SKM-1 (cell line): ENCODE data around the gene BAZ2A.
A peak's percentile ranks its signal among the peaks of the same experiment; 100 is the strongest.
"Not testable (repeated sequence)": the region's sequence is repeated elsewhere in the genome, so short reads cannot be mapped to it uniquely, and the experiment has no call there.

Experiments
- DNase-seq: peaks from one replicate; lab custom pipeline; 2025; ENCODE audit not compliant: unreplicated experiment; lab: John Stamatoyannopoulos, UW

Gene BAZ2A

DNA sequence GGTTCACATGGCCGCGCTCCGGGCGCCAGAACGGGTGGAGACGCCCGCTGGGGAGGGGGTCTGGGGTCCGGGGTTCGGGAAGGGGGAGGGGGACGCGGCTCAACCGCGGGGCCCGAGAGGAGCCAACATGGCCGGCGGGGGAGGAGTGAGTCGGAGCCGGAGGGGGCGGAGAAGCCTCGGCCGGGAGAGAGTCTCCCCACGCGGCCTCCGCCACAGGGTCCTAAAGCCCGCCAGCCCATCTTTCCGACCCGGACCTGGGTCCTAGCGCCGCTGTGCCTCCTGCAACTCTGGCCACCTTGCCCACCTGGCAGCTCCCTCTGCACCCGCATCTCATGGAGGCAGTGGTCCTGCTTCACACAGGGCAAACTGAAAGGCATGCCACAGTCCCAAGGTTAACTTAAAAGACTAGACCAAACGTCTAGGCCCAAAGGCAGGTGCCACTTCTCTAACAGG lies at the start of gene BAZ2A:
BAZ2A (minus strand) TSS at position 147 of the 453 bp plus-strand sequence. CDS start 12,796 bp downstream, outside the sequence.
- DNase-seq: peak; percentile 14

DNA sequence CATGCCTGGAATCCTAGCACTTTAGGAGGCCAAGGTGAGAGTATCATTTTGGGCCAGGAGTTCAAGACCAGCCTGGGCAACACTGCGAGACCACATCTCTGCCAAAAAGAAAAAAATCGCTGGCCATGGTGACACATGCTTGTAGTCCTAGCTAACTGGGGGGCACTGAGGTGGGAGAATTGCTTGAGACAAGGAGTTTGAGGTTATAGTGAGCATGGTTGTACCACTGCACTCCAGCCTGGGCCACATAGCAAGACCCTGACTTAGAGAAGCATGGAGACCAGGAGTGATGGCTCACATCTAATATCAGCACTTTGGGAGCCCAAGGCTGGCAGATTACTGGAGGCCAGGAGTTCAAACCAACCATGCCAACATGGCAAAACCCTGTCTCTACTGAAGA lies 48.7 kb upstream of the BAZ2A start:
- DNase-seq: no peak

DNA sequence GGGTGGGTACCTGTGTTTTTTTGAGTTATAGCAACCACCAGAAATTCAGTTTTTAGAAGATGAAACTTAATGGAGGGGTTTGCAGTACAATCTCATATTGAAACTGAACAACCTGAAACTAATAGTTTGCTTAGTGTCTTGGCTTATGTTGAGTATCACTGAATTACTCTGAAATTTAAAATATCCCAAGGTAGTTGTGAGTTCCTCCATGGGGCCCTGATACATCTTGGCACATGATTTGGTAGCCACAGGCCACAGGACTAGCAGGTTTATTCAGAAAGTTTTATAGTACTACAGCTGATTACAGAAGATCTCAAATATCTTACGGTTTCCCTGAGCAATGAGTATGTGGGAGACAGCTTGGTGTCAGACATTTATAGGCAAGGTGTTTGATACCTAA lies 47.6 kb upstream of the BAZ2A start:
- no peak for DNase-seq

DNA sequence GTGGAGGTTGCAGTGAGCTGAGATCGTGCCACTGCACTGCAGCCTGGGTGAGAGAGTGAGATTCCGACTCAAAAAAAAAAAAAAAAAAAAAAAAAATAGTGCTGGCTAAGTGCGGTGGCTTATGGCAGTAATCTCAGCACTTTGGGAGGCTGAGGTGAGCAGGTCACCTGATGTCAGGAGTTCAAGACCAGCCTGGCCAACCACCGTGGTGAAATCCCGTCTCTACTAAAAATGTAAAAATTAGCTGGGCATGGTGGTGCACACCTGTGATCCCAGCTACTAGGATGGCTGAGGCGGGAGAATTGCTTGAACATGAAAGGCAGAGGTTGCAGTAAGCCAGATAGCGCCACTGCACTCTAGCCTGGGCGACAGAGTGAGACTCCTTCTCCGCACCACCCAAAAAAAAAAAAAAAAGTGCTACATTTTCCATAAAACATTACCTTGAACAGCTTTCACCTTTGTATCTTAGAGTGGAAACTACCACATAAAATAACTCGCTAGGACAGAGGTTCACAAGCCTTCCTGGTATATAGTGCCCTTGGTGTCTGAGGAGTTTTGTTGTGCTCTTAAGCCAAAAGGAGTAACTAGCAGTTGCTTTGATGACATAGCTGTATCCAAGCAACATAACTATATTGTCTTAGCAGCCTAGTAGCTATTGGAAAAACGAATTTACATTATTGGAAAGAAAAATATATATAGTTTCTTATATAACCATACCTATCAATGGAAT lies 46.9 kb upstream of the BAZ2A start:
- DNase-seq: no peak

DNA sequence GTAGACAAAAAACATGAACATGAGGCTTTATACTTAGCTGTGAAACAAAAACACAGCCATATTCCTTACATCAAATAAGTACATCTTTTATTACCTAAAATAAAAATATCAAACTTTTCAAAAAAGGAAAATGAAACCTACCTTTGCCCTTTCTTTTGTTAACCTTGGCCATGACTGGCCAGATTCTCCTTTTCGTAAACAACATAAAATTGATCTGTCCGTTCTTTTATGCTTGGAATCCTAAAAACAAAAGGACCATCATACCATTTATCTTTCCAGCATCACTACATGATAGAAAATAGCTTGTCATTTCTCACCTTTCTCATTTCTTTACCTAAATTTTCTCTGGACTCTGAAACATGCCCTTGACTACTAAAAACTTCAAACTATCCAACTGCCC lies 41.5 kb upstream of the BAZ2A start:
- DNase-seq: no peak

DNA sequence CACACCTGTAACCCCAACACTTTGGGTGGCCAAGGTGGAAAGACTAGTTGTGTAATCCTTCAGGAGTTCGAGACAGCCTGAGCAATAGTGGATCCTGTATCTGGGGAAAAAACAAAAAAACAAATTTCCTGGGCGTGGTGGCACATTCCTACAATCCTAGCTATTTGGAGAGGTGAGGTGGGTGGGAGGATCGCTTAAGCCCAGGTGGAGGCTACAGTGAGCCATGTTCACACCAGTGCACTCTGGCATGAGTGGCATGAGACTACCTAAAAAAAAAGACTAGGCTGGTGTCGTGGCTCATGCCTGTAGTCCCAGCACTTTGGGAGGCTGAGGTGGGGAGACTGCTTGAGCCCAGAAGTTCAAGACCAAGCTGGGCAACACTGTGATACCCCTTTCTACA lies 40.7 kb upstream of the BAZ2A start:
- DNase-seq: no peak

DNA sequence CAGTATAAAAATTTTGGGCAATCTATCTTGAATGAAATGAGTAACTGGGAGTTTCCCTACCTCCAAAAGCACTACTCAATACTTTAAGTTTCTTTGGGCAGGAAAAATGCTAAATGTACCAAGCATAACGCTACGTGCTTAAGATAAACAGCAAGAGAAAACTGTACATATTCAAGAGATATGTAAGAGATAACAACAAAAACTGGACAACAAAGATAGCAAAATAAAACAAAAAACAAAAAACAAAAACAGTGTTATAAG lies 38.0 kb upstream of the BAZ2A start:
- no peak for DNase-seq

DNA sequence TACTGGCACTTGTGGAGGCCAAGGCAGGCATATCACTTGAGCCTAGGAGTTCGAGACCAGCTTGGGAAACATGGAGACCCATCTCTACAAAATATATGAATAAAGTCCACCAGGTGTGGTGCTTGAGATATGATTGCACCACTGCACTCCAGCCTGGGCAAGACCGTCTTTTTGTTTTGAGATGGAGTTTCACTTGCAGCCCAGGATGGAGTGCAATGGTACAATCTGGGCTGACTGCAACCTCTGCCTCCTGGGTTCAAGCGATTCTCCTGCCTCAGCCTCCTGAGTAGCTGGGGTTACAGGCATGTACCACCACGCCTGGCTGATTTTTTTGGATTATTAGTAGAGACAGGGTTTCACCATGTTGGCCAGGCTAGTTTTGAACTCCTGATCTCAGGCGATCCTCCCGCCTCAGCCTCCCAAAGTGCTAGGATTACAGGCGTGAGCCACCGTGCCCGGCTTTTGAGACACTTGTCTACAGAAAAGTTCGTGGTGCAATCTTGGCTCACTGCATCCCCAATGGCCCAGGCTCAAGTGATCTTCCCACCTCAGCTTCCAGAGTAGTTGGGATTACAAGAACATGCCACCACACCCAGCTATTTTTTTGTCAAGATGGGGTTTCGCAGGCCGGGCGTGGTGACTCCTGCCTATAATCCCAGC lies 32.0 kb upstream of the BAZ2A start:
- no peak for DNase-seq

DNA sequence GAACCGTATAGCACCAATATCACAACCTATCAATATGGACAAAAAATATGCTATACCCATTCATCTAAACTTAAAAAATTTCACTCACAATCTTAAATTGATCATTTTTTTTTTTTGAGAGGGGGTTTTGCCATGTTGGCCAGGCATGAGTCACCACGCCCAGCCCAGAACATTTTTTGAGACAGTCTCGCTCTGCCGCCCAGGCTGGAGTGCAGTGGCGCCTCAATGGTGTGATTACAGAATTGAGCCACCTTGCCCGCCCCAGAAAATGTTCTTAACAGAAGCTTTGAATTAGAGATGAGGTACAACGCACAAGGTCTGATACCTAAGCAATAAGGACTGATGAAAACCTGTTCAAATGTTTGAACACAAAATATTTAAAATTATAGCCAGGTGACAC lies 31.4 kb upstream of the BAZ2A start:
- no peak for DNase-seq

DNA sequence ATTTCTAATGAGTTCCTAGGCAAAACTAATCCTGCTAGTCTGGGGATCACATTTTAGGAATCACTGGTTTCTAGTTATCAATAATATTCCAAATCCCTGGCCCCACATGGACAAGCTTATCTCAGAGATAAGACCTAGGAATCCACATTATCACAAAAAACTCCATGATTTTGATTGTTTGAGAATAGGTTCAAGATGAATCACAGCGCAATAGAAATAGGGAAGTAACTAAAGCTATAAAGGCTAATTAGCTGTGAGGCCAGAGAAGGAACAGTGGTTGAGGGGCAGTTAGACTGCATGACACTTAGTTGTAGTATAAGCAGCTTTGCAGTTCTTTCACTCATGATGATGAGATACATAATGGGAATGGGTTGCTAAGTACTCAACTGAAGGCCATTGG lies 28.8 kb upstream of the BAZ2A start:
- no peak for DNase-seq

DNA sequence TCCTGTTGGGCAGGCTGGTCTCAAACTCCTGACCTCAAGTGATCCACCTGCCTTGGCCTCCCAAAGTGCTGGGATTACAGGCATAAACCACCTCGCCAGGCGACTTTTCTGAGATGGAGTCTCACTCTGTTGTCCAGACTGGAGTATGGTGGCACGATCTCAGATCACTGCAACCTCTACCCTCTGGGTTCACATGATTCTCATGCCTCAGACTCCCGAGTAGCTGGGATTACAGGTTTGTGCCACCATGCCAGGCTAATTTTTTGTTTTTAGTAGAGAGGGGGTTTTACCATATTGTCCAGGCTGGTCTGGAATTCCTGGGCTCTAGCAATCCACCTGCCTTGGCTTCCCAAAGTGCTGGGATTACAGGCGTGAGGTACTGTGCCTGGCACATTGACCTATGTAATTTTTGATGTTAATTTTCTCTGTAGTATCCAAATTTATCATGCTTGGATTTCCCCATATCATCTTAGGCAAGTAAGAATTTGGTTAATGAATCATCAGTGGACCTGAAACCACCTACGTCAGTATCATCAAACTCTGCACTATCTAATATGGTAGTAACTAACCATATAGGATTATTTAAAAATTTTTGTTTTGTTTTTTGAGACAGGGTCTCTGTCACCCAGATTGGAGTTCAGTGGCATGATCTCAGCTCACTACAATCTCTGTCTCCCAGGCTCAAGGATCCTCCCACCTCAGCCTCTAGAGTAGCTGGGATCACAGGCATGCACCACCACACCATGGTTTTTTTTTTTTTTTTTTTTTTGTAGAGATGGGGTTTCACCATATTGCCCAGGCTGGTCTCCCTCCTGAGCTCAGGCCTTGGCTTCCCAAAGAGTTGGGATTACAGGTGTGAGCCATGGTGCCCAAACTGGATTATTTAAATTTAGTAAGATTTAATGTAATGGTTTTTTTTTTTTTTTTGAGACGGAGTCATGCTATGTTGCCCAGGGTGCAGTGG lies 27.6 kb upstream of the BAZ2A start:
- DNase-seq: no peak

DNA sequence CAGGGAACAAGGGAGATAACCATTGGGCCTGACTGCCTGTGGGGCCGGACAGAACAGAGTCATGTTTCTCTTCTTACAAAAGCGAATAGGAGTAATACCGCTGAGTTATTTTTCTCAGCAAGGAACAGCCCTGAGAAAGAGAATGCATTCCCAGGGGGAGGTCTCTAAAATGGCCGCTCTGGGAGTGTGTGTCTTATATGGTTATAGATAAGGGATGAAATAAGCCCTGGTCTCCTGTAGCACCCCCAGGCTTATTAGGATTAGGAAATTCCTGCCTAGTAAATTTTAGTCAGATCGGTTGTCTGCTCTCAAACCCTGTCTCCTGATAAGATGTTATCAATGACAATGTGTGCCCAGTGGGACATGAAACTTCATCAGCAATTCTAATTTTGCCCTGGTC lies 23.7 kb upstream of the BAZ2A start:
- DNase-seq: not testable (repeated sequence)

DNA sequence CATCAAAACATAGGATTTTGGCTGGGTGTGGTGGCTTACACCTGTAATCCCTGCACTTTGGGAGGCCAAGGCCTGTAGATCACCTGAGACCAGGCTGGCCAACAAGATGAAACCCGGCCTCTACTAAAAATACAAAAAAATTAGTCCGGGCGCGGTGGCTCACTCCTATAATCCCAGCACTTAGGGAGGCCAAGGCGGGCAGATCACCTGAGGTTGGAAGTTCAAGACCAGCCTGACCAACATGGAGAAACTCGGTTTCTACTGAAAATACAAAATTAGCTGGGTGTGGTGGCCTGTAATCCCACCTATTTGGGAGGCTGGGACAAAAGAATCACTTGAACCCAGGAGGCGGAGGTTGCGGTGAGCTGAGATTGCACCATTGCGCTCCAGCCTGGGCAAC lies 17.9 kb upstream of the BAZ2A start:
- not testable (repeated sequence) for DNase-seq

DNA sequence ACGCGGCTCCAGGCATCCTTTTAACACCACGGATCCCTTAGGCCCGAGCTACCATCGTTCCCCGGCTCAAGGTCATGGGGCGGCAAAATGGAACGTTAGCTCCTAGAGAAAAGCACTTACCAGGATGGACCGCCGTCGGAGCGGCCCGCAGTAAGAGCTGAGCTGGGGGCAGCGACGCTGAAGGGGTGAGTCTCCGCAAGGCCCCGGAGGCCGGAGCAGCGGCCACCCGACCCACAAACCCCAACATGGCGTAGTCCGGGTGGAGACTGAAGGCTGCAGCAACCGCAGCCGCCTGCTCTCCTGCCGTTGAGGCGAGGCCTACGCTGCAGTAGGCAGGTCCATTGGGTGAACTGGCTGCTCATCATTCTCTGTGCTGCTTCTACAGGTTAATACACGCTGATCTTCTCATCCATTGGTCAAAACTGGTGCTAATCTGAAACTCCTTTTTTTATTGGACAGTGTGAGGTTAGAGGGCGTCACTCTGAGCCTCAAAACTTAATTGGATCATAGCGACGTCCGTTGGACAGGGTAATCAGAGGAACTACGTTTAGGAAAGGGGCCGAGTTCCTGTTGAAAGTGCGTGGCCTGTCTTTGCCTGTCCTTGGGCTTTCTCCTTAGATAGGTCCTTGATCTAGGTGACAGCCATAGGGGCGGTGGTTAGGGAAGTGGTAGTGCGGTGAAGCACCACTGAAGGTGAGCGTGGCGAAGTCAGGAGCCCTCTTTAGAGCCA lies 15.8 kb upstream of the BAZ2A start, which contains the start of gene ATP5F1B:
ATP5F1B (minus strand) TSS at position 268 of the 730 bp plus-strand sequence; CDS start at position 247, 21 bp downstream.
- peak; percentile 88 for DNase-seq

DNA sequence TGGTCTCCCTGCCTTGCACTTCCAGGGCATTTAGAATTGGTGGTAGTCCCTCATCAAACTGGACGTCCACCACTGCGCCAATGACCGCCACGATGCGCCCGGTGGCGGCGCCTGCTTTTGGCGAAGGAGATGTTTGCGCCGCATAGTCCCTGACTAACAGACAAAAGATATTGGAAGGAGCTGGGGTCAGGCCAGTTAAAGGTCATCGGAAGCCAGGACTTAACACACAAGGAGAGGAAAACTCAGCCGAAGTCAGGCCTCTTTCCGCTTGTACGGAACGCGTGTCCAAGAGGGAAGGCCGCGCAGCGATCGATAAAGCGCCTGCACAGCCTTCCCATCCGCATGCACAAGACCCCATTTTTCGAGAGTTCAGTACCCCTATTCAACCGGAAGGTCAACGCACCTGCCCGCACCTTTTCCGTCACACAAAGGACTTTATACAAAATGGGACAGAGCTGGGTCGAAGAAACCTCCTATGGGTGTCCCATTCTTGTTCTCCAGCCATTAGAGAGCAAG lies 15.1 kb upstream of the BAZ2A start:
- DNase-seq: no peak

DNA sequence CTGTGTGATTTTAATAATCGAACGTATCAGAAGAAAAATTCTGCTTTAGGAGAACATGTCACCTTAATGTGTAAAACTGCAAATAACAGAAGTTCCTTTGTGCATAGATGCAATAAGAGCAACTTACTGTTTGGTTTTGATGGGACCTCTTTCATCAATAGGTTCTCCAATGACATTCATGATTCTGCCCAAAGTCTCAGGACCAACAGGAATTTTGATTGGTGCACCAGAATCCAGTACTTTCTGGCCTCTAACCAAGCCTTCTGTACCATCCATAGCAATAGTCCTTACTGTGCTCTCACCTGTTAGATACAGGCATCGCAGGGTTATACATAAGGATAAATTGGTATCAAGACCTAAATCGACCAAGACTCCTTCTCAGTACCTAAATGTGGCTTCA lies 14.5 kb upstream of the BAZ2A start:
- DNase-seq: no peak

DNA sequence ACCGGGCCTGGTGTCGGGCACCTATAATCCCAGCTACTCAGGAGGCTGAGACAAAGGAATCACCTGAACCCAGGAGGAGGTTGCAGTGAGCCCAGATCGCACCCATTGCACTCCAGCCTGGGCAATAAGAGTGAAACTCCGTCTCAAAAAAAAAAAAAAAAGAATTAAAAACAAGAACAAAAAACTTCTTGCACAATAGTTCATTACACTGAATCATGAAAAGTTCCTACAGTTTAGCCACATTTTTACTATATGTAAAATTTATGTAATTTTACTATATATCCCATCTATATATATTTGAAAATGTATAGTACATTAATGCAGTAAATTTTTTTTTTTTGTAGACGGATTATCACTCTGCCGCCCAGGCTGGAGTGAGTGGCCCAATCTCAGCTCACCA lies 11.1 kb upstream of the BAZ2A start:
- DNase-seq: no peak

DNA sequence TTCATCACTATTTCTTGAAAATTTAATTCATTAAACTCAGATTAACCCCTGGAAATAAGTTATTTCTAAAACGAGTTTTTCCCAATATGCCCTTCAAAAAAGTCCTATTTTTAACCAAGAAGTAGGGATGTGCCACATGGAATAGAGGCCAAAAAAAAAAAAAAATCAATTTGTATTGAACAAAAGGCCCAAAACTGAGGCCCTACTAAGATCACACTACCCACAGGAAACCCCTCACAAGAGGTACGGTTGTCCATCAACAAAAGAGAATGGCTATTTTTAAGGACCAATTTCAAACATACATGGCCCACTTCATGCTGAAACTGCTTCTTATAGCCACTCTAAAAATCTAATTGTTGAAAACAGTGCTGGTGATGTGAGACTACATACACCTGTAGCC lies 7.5 kb upstream of the BAZ2A start:
- DNase-seq: no peak

DNA sequence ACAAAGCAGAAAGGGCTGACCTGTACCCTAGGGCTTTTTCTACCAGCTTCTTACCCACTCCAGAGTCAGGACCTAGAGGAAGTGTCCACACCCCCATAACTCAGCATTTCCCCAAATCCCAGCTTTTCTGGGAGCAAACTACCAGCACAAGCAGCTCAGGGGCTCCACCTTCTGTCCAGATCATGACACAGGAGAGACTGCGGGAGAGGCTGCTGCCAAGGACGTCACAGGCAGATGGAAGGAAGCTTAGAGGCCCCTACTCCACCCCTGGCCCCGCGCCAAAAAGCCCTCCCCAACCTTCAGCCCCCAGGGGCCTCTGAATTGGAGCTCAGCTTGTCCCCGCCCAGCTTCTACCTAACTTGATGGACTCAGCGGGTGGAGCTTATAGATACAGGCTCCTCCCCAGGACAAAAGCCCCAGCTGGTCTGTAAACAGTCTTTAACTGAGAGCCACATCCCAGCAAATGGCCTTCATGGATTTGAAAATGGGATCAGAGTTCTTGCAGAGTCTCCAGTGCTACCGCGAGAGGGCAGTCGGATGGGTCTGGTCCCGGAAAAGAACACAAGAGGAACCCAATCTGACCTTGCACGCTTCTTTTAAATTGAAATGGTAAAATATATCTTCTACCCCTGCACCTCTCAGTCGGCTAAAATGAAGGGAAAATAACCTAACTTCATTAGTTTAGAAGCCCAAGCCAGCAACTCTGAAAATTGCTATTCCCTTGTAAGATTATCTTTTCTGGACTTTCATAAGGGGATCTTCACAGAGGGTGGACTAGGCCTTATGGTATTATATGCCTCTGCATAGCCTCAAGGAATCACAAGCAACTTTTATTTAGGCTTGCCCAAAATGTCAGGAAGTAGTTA lies 6.8 kb upstream of the BAZ2A start:
- peak; percentile 61 for DNase-seq
